Stimulated activated CD4-positive, alpha-beta T cell treated with anti-CD3 and anti-CD28 coated beads, Interleukin-15, amount 100 ng/mL, for 48 hours (primary cell): ENCODE data around the gene LENG8.

ENCODE experiments used
- DNase-seq, 2 donors: peaks; one replicate each; pipeline ENCODE4 v3.0.0-alpha.2; 2020; ENCODE audit warnings: low read depth in 2 of 2

The LENG8 gene

GRCh38 chr19:54422136-54422535, 26.9 kb upstream of the LENG8 start:
- no peak for DNase-seq

- no peak for DNase-seq
Observed at GRCh38 chr19:54424201-54424600, 24.8 kb upstream of the LENG8 start.

GRCh38 chr19:54424660-54425381, 24.2 kb upstream of the LENG8 start:
- DNase-seq, result no peak

DNA sequence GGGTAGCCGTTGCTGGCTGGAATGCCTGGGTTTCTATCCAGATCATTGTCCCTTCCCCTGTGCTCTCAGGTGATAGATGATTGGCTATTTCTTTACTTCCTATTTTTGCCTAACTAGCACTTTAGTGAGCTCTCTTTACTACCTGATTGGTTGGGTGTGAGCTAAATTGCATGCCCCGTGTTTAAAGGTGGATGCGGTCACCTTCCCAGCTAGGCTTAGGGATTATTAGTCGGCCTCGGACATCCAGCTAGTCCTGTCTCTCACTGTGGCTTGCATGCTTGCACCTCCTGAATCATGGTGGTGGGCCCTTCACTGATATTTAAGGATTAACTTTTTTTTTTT, 23.6 kb upstream of the LENG8 start:
- DNase-seq, result no peak

- DNase-seq, result no peak
Observed at GRCh38 chr19:54426291-54426931, 22.6 kb upstream of the LENG8 start.

GRCh38 chr19:54427586-54427985, 21.4 kb upstream of the LENG8 start:
- DNase-seq, result no peak

DNA sequence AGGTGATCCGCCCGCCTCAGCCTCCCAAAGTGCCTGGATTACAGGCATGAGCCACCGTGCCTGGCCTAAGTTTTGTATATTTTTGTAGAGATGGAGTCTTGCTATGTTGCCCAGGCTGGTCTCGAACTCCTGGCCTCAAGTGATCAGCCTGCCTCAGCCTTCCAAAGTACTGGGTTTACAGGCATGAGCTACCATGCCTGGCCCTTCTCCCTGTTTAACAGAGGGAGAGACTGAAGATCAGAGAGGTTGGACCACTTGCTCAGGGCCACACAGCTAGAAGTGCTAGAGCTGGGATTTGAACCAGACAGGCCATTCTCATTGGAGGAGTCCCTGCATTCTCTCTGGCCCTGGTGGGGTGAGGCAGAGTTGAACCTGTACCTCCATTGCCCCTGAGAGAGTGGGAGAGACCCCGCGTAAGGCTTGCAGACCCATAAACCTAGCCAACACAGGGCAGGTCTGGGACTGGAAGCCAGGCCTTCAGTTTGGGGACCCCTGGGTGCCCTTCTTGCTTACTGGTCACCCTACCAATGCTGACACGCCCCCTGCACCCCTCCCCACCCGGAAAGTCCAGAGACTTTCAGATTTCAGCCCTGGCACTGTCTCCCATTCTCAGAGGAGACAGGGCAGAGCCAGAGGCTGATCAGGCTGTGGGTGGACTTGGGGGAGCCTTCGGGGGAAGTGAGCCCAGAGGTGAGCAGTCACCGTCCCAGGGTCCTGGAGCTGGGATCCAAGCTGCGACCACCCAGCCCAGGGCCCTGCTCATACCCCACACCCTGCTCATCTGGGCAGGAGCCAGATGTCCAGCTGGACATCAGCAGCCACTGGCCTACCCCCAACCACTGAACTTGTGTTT, 20.4 kb upstream of the LENG8 start:
- DNase-seq, result no peak

- no peak for DNase-seq
Observed at GRCh38 chr19:54429176-54429495, 19.9 kb upstream of the LENG8 start.

GRCh38 chr19:54429545-54430227, 19.3 kb upstream of the LENG8 start:
- DNase-seq, result no peak

- DNase-seq, result peak in 1 of 2 donors; percentile 40
Observed at GRCh38 chr19:54430306-54431254, 18.4 kb upstream of the LENG8 start.

- no peak for DNase-seq
Observed at GRCh38 chr19:54431255-54431838, 17.7 kb upstream of the LENG8 start.

GRCh38 chr19:54432144-54432738, 16.8 kb upstream of the LENG8 start:
- DNase-seq, result no peak

GRCh38 chr19:54433697-54434096, 15.3 kb upstream of the LENG8 start:
- no peak for DNase-seq

GRCh38 chr19:54434112-54434872, 14.7 kb upstream of the LENG8 start:
- DNase-seq, result no peak

DNA sequence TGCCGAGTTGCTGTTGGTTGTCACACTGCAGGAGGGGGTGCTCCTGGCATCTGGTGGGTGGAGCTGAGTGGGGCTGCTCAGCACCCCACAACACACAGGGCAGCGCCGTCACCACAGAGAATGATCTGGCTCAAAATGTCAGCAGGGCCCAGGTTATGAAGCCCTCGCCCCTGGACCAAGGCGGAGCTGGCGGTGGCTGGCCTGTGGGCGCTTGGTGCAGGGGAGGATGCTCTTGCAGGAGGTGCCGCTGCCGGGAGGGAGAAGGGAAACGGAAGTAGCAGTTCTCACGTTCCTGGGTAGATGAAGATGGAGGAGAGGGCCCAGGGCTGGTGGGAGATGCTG, 14.2 kb upstream of the LENG8 start:
- no peak for DNase-seq

DNA sequence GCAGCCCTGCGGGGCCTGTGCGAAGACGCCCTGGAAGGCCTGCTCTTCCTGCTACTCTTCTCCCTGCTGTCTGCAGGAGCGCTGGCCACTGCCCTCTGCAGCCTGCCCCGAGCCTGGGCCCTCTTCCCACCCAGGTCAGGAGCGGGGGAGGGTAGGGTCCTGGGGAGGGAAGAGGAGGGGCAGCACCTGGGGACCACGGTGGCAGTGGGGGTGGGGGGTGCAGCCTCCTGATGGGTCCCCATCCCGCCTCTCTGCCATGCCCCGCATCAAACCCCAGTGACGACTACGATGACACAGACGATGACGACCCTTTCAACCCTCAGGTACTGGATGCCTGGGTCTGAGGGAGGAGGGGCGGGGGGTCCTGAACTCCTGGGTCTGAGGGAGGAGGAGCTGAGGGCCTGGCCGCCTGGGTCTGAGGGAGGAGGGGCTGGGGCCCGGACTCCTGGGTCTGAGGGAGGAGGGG, 13.4 kb upstream of the LENG8 start:
- no peak for DNase-seq

- no peak for DNase-seq
Observed at GRCh38 chr19:54436031-54436523, 12.9 kb upstream of the LENG8 start.

DNA sequence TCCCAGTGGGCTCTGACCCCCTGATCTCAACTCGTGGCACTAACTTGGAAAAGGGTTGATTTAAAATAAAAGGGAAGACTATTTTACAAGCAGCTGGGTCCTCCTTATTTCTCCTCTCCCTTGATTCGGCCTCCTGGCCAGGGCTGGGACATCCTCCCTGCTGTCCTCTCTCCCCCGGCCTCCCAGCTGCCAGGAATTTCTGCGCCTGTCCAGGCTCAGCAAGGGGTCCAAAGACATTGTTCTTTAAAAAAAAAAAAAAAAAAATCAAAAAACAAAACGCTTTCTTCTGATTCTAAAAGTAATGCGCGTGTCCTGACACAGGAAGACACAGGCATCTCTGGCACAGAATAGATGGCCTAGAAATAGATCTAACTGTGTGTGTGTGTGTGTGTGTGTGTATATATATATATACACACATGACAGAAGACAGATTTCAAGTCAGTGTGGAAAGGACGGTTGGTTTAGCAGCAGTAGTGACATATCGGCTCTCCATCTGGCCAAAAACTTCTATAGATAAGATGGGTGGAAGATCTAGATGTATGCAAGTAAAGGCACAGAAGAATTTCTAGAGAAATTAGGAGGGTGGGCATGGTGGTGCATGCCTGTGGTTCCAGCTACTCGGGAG, 12.3 kb upstream of the LENG8 start:
- DNase-seq, result no peak
